Mesendoderm (in vitro differentiated cells): Measurements from ENCODE around the gene STPG4.

Experiments
- DNase-seq: peaks from one replicate; pipeline ENCODE4 v3.0.0; 2013
- H2AK5ac ChIP-seq: 2 replicates; pipeline ENCODE4 v1.6.1; 2013; ENCODE audit warnings: low read length, inconsistent platforms
- H2BK120ac ChIP-seq: 2 replicates; pipeline ENCODE4 v1.6.1; 2013; ENCODE audit warnings: low read depth, mild to moderate bottlenecking, low read length, moderate library complexity, mixed read lengths
- H2BK15ac ChIP-seq: replicated peaks from 2 replicates; pipeline ENCODE4 v1.6.1; 2013; ENCODE audit warnings: low read depth, mild to moderate bottlenecking, moderate library complexity
- H2BK5ac ChIP-seq: 2 replicates; pipeline ENCODE4 v1.6.1; 2013; ENCODE audit warnings: low read length, inconsistent platforms
- H3K18ac ChIP-seq: 2 replicates; pipeline ENCODE4 v1.6.1; 2013; ENCODE audit warnings: mild to moderate bottlenecking, low read length, mixed read lengths
- H3K23ac ChIP-seq: one replicate; pipeline ENCODE4 v1.6.1; 2013; ENCODE audit warnings: low read length
- H3K27ac ChIP-seq: 2 replicates; pipeline ENCODE4 v1.5.1; 2013; ENCODE audit warnings: low read depth, mild to moderate bottlenecking, inconsistent platforms, low read length, moderate library complexity
- H3K27me3 ChIP-seq: 2 replicates; pipeline ENCODE4 v1.6.1; 2013; ENCODE audit warnings: low read length, control low read depth, mild to moderate bottlenecking, inconsistent platforms; ENCODE audit not compliant: insufficient read depth, poor library complexity
- H3K36me3 ChIP-seq: 2 replicates; pipeline ENCODE4 v1.6.1; 2013; ENCODE audit warnings: low read length, inconsistent platforms; ENCODE audit not compliant: control insufficient read depth, insufficient read depth
- H3K4ac ChIP-seq: one replicate; pipeline ENCODE4 v1.6.1; 2013; ENCODE audit warnings: low read depth, mild to moderate bottlenecking, low read length, moderate library complexity
- H3K4me1 ChIP-seq: 2 replicates; pipeline ENCODE4 v1.6.1; 2013; ENCODE audit warnings: low read depth, low read length, inconsistent platforms; ENCODE audit not compliant: control insufficient read depth
- H3K4me2 ChIP-seq: 2 replicates; pipeline ENCODE4 v1.6.1; 2013; ENCODE audit warnings: low read length
- H3K4me3 ChIP-seq: 2 replicates; pipeline ENCODE4 v1.5.1; 2013; ENCODE audit warnings: mild to moderate bottlenecking, low read length
- H3K56ac ChIP-seq: one replicate; pipeline ENCODE4 v1.6.1; 2013; ENCODE audit warnings: low read length
- H3K79me1 ChIP-seq: 2 replicates; pipeline ENCODE4 v1.6.1; 2013; ENCODE audit warnings: low read length, inconsistent platforms
- H3K79me2 ChIP-seq: 2 replicates; pipeline ENCODE4 v1.6.1; 2013; ENCODE audit warnings: mild to moderate bottlenecking, low read length; ENCODE audit not compliant: control insufficient read depth, insufficient read depth
- H3K9ac ChIP-seq: 2 replicates; pipeline ENCODE4 v1.6.1; 2013; ENCODE audit warnings: low read length, inconsistent platforms
- H4K5ac ChIP-seq: one replicate; pipeline ENCODE4 v1.6.1; 2013; ENCODE audit warnings: low read length
- H4K8ac ChIP-seq: one replicate; pipeline ENCODE4 v1.6.1; 2013; ENCODE audit warnings: low read depth, mild to moderate bottlenecking, control low read depth, low read length, moderate library complexity
- WGBS: extraction: QIAGEN DNeasy Blood & Tissue Kit; methylation state at CpG from one replicate; pipeline ENCODE4 v1.1.7; 2013; ENCODE audit warnings: low lambda C conversion rate, missing lambda C conversion rate; ENCODE audit not compliant: insufficient coverage; ENCODE audit errors: extremely low coverage; 5-methylcytosine and 5-hydroxymethylcytosine counted together

The STPG4 gene

DNA sequence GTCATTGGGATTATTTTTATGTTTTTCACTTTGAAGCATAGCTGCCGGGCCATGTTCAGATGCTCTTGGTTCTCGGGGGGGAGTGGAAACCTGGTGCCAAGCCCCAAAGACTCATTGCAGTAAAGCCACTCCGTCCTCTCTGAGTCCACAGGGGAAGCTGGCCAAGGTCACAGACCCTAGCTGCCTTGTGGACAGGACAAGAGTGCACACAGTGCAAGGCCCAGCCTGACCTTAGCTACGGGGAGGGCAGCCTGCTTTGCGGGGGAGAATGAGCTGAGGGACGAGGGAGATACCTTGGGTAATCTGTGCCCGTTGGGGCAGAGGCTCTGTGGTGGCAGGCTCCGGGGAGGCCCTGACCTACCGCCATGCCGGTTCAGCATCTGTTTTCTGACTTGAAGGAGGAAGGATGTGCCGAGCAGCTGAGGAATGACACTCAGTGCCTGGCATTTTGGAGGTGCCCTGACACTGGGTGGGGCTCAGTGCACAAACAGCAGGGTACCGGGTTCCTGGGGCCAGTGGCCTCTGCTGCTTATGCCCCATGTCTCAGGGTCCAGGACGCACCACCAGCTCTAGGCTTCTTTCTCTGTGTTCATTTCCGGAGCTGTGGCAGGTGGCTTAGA lies 87.2 kb downstream of the STPG4 start:
- WGBS, result no CpG with 5 or more reads among the region's 14 CpGs
- H3K4me1 ChIP-seq, result peaks cover 13% of the 10 kb centered on the region
- no peak overlapping the region for H3K4me3 ChIP-seq
- H3K4me2 ChIP-seq, result no peak overlapping the region
- H3K27me3 ChIP-seq, result no peaks in the 10 kb centered on the region
- H3K9ac ChIP-seq, result no peak overlapping the region
- no peak overlapping the region for H2BK120ac ChIP-seq
- H4K8ac ChIP-seq, result no peak overlapping the region
- DNase-seq, result no peak
- no peak overlapping the region for H3K4ac ChIP-seq
- H2AK5ac ChIP-seq, result no peak overlapping the region
- H3K36me3 ChIP-seq, result no peaks in the 10 kb centered on the region
- H3K79me2 ChIP-seq, result no peaks in the 10 kb centered on the region
- H2BK5ac ChIP-seq, result no peak overlapping the region
- H2BK15ac ChIP-seq, result no peak overlapping the region
- H3K23ac ChIP-seq, result no peak overlapping the region
- no peak overlapping the region for H4K5ac ChIP-seq
- H3K27ac ChIP-seq, result no peak overlapping the region
- H3K79me1 ChIP-seq, result no peaks in the 10 kb centered on the region
- H3K18ac ChIP-seq, result no peak overlapping the region
- no peak overlapping the region for H3K56ac ChIP-seq

DNA sequence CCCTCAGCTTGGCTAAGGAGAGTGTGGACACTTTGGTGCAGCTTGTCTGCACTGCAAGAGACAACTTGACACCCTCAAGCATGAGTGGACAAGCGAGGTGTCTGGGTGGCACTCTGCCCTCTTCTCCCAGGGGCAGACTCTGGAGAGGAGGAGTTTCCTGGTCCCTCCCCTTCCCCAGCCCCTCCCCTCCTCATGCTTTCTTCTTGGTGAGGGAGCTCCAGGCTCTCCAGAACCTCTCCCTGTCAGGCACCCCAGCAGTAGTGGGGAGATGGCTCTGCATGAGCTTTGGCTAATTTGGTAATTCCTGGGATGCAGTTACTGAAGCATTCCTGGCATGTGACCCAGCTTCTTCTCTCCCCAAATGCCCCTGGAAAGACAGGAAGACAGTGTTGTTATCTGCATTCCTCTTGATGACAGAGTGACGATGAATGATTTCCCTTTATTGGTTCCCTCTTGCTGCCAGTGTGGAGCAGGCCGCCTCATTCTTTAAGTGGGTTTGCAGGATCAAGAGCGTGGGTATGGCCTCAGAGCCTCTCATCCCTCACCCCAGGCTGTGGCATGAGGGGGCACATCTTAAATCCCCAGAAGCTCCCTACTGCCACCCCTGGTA lies 89.2 kb downstream of the STPG4 start:
- Histone ChIP-seq H4K8ac (no peak overlapping the region), H3K36me3 (no peaks in the 10 kb centered on the region), H3K79me2 (no peaks in the 10 kb centered on the region), H2BK15ac (no peak overlapping the region), H2BK5ac (no peak overlapping the region), H4K5ac (no peak overlapping the region), H3K56ac (no peak overlapping the region), H3K79me1 (no peaks in the 10 kb centered on the region), H3K4me1 (peaks cover 13% of the 10 kb centered on the region), H2AK5ac (no peak overlapping the region), H3K4me3 (no peak overlapping the region), H3K18ac (no peak overlapping the region), H3K4me2 (no peak overlapping the region), H3K27me3 (no peaks in the 10 kb centered on the region), H3K9ac (no peak overlapping the region), H3K4ac (no peak overlapping the region), H2BK120ac (no peak overlapping the region), H3K27ac (no peak overlapping the region), H3K23ac (no peak overlapping the region)
- WGBS, result no CpG with 5 or more reads among the region's 4 CpGs
- DNase-seq, result peak; percentile 95

GRCh38 chr2:47065343-47065742 lies 89.8 kb downstream of the STPG4 start:
- no peak overlapping the region for H2BK120ac ChIP-seq

DNA sequence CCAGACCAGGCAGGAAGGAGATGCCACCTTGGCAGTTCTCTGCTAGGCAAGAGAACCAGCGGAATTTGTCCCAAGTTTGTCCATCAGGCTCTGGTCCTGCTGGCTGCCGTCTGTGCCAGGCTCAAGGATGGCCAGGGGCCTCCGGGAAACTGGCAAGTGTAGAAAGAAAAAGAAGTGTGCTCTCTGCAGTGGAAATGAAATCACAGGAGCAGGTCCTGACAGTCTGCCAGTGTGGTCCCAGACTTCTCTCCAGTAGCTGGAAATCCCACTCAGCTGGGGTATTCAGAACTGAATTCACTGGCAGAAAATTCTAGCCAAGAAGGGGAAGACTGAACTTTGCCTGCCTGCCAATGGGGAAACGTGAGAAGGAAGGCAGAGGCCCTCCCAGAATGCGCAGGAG lies 91.0 kb downstream of the STPG4 start:
- no peaks in the 10 kb centered on the region for H3K36me3 ChIP-seq
- H3K27me3 ChIP-seq, result no peaks in the 10 kb centered on the region
- H3K23ac ChIP-seq, result no peak overlapping the region
- H4K8ac ChIP-seq, result no peak overlapping the region
- no peaks in the 10 kb centered on the region for H3K79me2 ChIP-seq
- no CpG with 5 or more reads among the region's 5 CpGs for WGBS
- H2BK120ac ChIP-seq, result no peak overlapping the region
- H2BK15ac ChIP-seq, result no peak overlapping the region
- H2AK5ac ChIP-seq, result no peak overlapping the region
- no peak overlapping the region for H3K9ac ChIP-seq
- no peak overlapping the region for H2BK5ac ChIP-seq
- no peak overlapping the region for H3K4me3 ChIP-seq
- no peak overlapping the region for H3K56ac ChIP-seq
- no peaks in the 10 kb centered on the region for H3K79me1 ChIP-seq
- no peak overlapping the region for H4K5ac ChIP-seq
- no peak overlapping the region for H3K18ac ChIP-seq
- no peak for DNase-seq
- peaks cover 10% of the 10 kb centered on the region for H3K4me1 ChIP-seq
- H3K4me2 ChIP-seq, result no peak overlapping the region
- no peak overlapping the region for H3K4ac ChIP-seq
- no peak overlapping the region for H3K27ac ChIP-seq

More at GRCh38 chr2:47065343-47065742, 89.8 kb downstream of the STPG4 start:
- H2AK5ac ChIP-seq, result no peak overlapping the region
- no peak overlapping the region for H3K56ac ChIP-seq
- no peak overlapping the region for H2BK15ac ChIP-seq
- H3K4me1 ChIP-seq, result peaks cover 13% of the 10 kb centered on the region
- no peak overlapping the region for H2BK5ac ChIP-seq
- no peak for DNase-seq
- no CpG with 5 or more reads among the region's 3 CpGs for WGBS
- H3K79me2 ChIP-seq, result no peaks in the 10 kb centered on the region
- no peak overlapping the region for H3K4me3 ChIP-seq
- no peak overlapping the region for H3K23ac ChIP-seq
- H3K4me2 ChIP-seq, result no peak overlapping the region
- no peaks in the 10 kb centered on the region for H3K27me3 ChIP-seq
- H3K27ac ChIP-seq, result no peak overlapping the region
- no peak overlapping the region for H4K5ac ChIP-seq
- H3K18ac ChIP-seq, result no peak overlapping the region
- H3K9ac ChIP-seq, result no peak overlapping the region
- no peak overlapping the region for H3K4ac ChIP-seq
- no peak overlapping the region for H4K8ac ChIP-seq
- no peaks in the 10 kb centered on the region for H3K79me1 ChIP-seq
- no peaks in the 10 kb centered on the region for H3K36me3 ChIP-seq

DNA sequence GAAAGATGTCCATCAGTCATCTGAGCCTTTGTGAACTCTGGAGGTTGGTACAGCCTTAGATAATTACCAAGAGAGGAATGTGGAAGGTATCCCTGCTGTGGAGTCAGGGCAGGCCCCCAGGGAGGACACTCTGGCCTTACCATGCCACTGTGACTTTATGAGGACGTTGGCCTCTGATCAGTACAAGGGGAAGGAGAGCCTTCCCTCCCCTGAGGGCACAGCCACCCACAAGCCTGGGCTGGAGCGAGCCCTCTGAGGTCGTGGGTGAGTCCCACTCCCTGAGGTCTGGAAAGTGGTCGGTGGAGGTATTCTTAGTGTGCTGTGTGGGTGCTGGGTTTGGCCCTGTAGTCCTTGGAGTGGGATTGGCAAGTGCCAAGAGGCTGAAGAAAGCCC lies 91.6 kb downstream of the STPG4 start:
- no peaks in the 10 kb centered on the region for H3K79me2 ChIP-seq
- H3K9ac ChIP-seq, result no peak overlapping the region
- H3K36me3 ChIP-seq, result no peaks in the 10 kb centered on the region
- H3K56ac ChIP-seq, result no peak overlapping the region
- H4K8ac ChIP-seq, result no peak overlapping the region
- H2BK15ac ChIP-seq, result no peak overlapping the region
- peaks cover 10% of the 10 kb centered on the region for H3K4me1 ChIP-seq
- H2AK5ac ChIP-seq, result no peak overlapping the region
- H3K79me1 ChIP-seq, result no peaks in the 10 kb centered on the region
- no peak overlapping the region for H4K5ac ChIP-seq
- no peak overlapping the region for H3K4ac ChIP-seq
- no CpG with 5 or more reads among the region's 4 CpGs for WGBS
- H3K4me3 ChIP-seq, result no peak overlapping the region
- H2BK120ac ChIP-seq, result no peak overlapping the region
- H3K18ac ChIP-seq, result no peak overlapping the region
- no peak for DNase-seq
- H3K4me2 ChIP-seq, result no peak overlapping the region
- no peak overlapping the region for H2BK5ac ChIP-seq
- H3K27ac ChIP-seq, result no peak overlapping the region
- H3K23ac ChIP-seq, result no peak overlapping the region
- no peaks in the 10 kb centered on the region for H3K27me3 ChIP-seq
